ENCODE data around the gene KHDC4. TPM values are rescaled to one million over a fixed set of nuclear protein-coding genes. Genes with fewer than 3 reads are reported as not detected.

Gene KHDC4
- total RNA-seq, 1 donor = 37.3 TPM

GRCh38 chr1:155871390-155871789 lies 62.8 kb downstream of the KHDC4 start:
- H2AFZ ChIP-seq (ENCODE audit: low read length) = no peak overlapping the region
- no peak overlapping the region for H3K27ac ChIP-seq (ENCODE audit: low read depth, low read length)
- DNase-seq (ENCODE audit: insufficient read length, low spot score, missing footprints) = no peak
- peaks cover 9% of the 10 kb centered on the region for H3K79me2 ChIP-seq (ENCODE audit: insufficient read depth, low read length)
- H3K27me3 ChIP-seq (ENCODE audit: insufficient read depth, low read length) = no peaks in the 10 kb centered on the region
- H3K36me3 ChIP-seq (ENCODE audit: insufficient read depth, low read length) = no peaks in the 10 kb centered on the region
- H3K4me1 ChIP-seq (ENCODE audit: insufficient read depth, low read length) = peaks cover 4% of the 10 kb centered on the region
- no peak for TF ChIP-seq CTCF (IDR thresholded peaks at IDR 0.05; ENCODE audit: extremely low read depth, low read depth, low read length)
- no peak overlapping the region for H3K4me3 ChIP-seq (ENCODE audit: insufficient read depth, low read length)
- H3K9me3 ChIP-seq (ENCODE audit: low read depth, low read length) = no peaks in the 10 kb centered on the region
- H3K4me2 ChIP-seq (ENCODE audit: insufficient read depth, low read length) = no peak overlapping the region
- H4K20me1 ChIP-seq (ENCODE audit: insufficient read depth, low read length) = no peaks in the 10 kb centered on the region

GRCh38 chr1:155867766-155868165 lies 66.4 kb downstream of the KHDC4 start:
- H2AFZ ChIP-seq (ENCODE audit: low read length) = no peak overlapping the region
- H3K4me2 ChIP-seq (ENCODE audit: insufficient read depth, low read length) = no peak overlapping the region
- no peak overlapping the region for H3K27ac ChIP-seq (ENCODE audit: low read depth, low read length)
- H3K4me1 ChIP-seq (ENCODE audit: insufficient read depth, low read length) = no peaks in the 10 kb centered on the region
- DNase-seq (ENCODE audit: insufficient read length, low spot score, missing footprints) = no peak
- no peaks in the 10 kb centered on the region for H3K36me3 ChIP-seq (ENCODE audit: insufficient read depth, low read length)
- H4K20me1 ChIP-seq (ENCODE audit: insufficient read depth, low read length) = no peaks in the 10 kb centered on the region
- TF ChIP-seq CTCF (IDR thresholded peaks at IDR 0.05; ENCODE audit: extremely low read depth, low read depth, low read length) = no peak
- no peaks in the 10 kb centered on the region for H3K9me3 ChIP-seq (ENCODE audit: low read depth, low read length)
- H3K27me3 ChIP-seq (ENCODE audit: insufficient read depth, low read length) = no peaks in the 10 kb centered on the region
- no peak overlapping the region for H3K4me3 ChIP-seq (ENCODE audit: insufficient read depth, low read length)
- peaks cover 17% of the 10 kb centered on the region for H3K79me2 ChIP-seq (ENCODE audit: insufficient read depth, low read length)

GRCh38 chr1:155864393-155864792 lies 69.8 kb downstream of the KHDC4 start:
- H3K36me3 ChIP-seq (ENCODE audit: insufficient read depth, low read length) = no peaks in the 10 kb centered on the region
- H3K4me1 ChIP-seq (ENCODE audit: insufficient read depth, low read length) = peaks cover 15% of the 10 kb centered on the region
- H3K4me3 ChIP-seq (ENCODE audit: insufficient read depth, low read length) = no peak overlapping the region
- no peaks in the 10 kb centered on the region for H3K9me3 ChIP-seq (ENCODE audit: low read depth, low read length)
- no peaks in the 10 kb centered on the region for H3K27me3 ChIP-seq (ENCODE audit: insufficient read depth, low read length)
- TF ChIP-seq CTCF (IDR thresholded peaks at IDR 0.05; ENCODE audit: extremely low read depth, low read depth, low read length) = no peak
- peaks cover 21% of the 10 kb centered on the region for H3K79me2 ChIP-seq (ENCODE audit: insufficient read depth, low read length)
- no peak overlapping the region for H3K27ac ChIP-seq (ENCODE audit: low read depth, low read length)
- DNase-seq (ENCODE audit: insufficient read length, low spot score, missing footprints) = no peak
- no peaks in the 10 kb centered on the region for H4K20me1 ChIP-seq (ENCODE audit: insufficient read depth, low read length)
- H2AFZ ChIP-seq (ENCODE audit: low read length) = no peak overlapping the region
- no peak overlapping the region for H3K4me2 ChIP-seq (ENCODE audit: insufficient read depth, low read length)

Small RNA genes within 50 kb of the gene (small RNA-seq; reads per million reads assigned to genes)
- gene MIR6738 (not detected), gene RF00015 (not detected), gene SCARNA4 (not detected), gene SNORA80E (119 reads per million, percentile 97 among the genes with 10 or more reads in this experiment)

Other genes starting within 250 kb of the KHDC4 start
- 54.6 and 75.1 TPM in 2 replicates for gene YY1AP1, start 245.6 kb downstream of the KHDC4 start, total RNA-seq
- 73.1 and 82.2 TPM in 2 replicates for gene DAP3, start 245.3 kb downstream of the KHDC4 start, total RNA-seq
- gene GON4L, start 77.2 kb downstream of the KHDC4 start, total RNA-seq = 39.4 and 44.2 TPM in 2 replicates
- 33.3 and 34.5 TPM in 2 replicates for gene SYT11, start 74.8 kb downstream of the KHDC4 start, total RNA-seq
- gene RIT1, start 23.1 kb downstream of the KHDC4 start, total RNA-seq = 36.9 and 39.5 TPM in 2 replicates
- not detected in 2 replicates for gene RXFP4, start 7.2 kb upstream of the KHDC4 start, total RNA-seq
- gene ARHGEF2, start 44.1 kb upstream of the KHDC4 start, total RNA-seq = 166 and 183 TPM in 2 replicates
- gene SSR2, start 86.5 kb upstream of the KHDC4 start, total RNA-seq = 332 and 415 TPM in 2 replicates
- gene UBQLN4, start 119.4 kb upstream of the KHDC4 start, total RNA-seq = 10.6 and 13.0 TPM in 2 replicates
- 36.6 and 40.1 TPM in 2 replicates for gene LAMTOR2, start 120.4 kb upstream of the KHDC4 start, total RNA-seq
- gene RAB25, start 126.7 kb upstream of the KHDC4 start, total RNA-seq = not detected in 2 replicates
- gene MEX3A, start 148.1 kb upstream of the KHDC4 start, total RNA-seq = 0.88 and 1.1 TPM in 2 replicates
- gene LMNA, start 180.3 kb upstream of the KHDC4 start, total RNA-seq = 774 and 854 TPM in 2 replicates
- gene SEMA4A, start 219.2 kb upstream of the KHDC4 start, total RNA-seq = 1.5 and 1.8 TPM in 2 replicates